GOT3 (cell line): ENCODE data around the gene NACA.

Experiments used
- DNase-seq: peaks from one replicate; lab custom pipeline; 2025; ENCODE audit warnings: mixed read lengths; lab: John Stamatoyannopoulos, UW

NACA gene

DNA sequence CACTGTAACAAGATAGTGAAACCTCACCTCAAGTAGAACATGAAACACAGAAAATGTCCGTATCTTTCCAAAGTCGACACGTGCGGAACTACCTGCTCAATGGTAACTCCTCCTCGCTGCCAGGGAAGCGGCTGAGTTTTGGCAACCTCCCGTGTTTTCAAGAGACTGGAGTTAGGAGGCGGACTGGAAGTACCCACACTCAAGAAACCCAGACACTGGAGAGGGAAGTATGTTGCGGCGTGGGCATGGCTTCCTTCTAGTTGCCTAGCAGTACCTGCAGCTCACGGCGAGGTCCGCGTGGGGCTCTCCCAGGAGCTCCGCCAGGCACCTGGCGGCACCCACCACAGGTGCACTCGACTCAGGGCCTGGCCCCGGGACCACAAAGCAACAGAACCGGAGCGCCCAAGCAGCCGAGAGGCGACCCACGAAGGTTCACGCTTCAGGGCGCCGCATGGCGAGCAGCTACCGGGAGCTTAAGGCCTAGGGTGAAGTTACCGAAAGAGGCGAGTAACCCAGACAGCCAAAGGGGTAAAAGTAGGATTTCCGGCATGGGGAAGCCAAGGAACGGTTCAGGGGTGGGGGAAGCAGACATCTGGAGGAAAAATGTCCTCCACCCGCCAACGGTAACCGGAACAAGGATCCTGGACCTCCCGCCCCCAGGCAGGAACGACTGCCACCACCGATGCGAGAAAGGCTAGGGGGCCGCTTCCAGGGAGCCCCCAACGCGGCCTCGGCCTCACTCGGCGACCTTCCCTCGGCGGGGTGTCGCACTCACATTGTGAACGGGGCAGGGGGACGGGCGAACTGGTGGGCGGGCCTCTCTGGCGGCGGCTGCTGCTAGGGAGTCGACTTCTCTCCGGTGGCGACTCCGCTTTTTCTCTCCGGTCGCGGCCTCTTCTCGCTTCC, 37.6 kb downstream of the NACA start:
- no peak for DNase-seq

DNA sequence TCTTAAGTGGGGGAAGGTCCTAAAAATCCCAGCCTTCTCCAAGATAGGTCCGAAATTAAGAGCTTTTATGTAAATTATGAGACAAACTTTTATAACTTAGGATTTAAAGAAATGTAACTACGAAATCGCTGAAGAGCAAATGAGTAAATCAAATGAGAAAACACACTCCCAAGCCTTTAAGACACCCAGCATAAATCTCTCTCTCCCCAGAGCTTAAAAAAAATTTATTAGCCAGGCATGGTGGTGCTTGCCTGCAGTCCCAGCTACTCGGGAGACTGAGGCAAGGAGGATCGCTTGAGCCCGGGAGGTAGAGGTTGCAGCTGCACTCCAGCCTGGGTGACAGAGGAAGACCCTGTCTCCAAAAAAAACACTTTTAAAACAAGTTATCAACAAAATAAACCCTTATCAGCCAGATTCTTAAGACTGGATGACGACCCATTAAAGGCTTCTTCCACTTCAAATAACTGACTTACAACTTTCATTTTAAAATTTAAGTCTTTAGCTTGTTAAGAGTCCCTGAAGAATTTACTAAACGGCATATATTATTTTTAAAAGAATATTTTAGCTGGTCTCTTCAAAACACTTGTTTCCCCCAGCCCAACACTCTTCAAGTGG, 40.2 kb downstream of the NACA start:
- no peak for DNase-seq

DNA sequence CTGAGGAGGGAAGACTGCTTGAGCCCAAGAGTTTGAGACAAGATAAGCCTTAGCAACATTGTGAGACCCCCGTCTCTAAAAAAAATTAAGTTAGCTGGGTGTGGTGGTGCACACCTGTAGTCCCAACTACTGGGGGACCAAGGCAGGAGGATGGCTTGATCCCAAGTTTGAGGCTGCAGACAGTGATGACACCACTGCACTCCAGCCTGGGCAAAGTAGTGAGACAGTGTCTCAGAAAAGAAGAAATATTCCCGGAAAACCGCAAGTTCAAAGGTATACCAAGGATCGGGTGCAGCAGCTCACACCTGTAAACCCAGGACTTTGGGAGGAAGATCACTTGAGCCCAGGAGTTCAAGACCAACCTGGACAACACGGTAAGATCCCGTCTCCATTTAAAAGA, 42.8 kb downstream of the NACA start:
- DNase-seq, result no peak

- DNase-seq, result no peak
These were observed 45.1 kb downstream of the NACA start for GRCh38 chr12:56679883-56680575.

- no peak for DNase-seq
These were observed 46.2 kb downstream of the NACA start for GRCh38 chr12:56678852-56679251.

DNA sequence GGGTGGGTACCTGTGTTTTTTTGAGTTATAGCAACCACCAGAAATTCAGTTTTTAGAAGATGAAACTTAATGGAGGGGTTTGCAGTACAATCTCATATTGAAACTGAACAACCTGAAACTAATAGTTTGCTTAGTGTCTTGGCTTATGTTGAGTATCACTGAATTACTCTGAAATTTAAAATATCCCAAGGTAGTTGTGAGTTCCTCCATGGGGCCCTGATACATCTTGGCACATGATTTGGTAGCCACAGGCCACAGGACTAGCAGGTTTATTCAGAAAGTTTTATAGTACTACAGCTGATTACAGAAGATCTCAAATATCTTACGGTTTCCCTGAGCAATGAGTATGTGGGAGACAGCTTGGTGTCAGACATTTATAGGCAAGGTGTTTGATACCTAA, 47.4 kb downstream of the NACA start:
- DNase-seq, result no peak

DNA sequence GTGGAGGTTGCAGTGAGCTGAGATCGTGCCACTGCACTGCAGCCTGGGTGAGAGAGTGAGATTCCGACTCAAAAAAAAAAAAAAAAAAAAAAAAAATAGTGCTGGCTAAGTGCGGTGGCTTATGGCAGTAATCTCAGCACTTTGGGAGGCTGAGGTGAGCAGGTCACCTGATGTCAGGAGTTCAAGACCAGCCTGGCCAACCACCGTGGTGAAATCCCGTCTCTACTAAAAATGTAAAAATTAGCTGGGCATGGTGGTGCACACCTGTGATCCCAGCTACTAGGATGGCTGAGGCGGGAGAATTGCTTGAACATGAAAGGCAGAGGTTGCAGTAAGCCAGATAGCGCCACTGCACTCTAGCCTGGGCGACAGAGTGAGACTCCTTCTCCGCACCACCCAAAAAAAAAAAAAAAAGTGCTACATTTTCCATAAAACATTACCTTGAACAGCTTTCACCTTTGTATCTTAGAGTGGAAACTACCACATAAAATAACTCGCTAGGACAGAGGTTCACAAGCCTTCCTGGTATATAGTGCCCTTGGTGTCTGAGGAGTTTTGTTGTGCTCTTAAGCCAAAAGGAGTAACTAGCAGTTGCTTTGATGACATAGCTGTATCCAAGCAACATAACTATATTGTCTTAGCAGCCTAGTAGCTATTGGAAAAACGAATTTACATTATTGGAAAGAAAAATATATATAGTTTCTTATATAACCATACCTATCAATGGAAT, 48.1 kb downstream of the NACA start:
- DNase-seq, result no peak

- DNase-seq, result no peak
These were observed 53.5 kb downstream of the NACA start for GRCh38 chr12:56671608-56672007.

DNA sequence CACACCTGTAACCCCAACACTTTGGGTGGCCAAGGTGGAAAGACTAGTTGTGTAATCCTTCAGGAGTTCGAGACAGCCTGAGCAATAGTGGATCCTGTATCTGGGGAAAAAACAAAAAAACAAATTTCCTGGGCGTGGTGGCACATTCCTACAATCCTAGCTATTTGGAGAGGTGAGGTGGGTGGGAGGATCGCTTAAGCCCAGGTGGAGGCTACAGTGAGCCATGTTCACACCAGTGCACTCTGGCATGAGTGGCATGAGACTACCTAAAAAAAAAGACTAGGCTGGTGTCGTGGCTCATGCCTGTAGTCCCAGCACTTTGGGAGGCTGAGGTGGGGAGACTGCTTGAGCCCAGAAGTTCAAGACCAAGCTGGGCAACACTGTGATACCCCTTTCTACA, 54.3 kb downstream of the NACA start:
- no peak for DNase-seq

DNA sequence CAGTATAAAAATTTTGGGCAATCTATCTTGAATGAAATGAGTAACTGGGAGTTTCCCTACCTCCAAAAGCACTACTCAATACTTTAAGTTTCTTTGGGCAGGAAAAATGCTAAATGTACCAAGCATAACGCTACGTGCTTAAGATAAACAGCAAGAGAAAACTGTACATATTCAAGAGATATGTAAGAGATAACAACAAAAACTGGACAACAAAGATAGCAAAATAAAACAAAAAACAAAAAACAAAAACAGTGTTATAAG, 57.0 kb downstream of the NACA start:
- no peak for DNase-seq
